KG1 (cell line): Measurements from ENCODE around the gene SEC22A.
"Not testable (repeated sequence)": the region's sequence is repeated elsewhere in the genome, so short reads cannot be mapped to it uniquely, and the experiment has no call there.

Source experiments
- DNase-seq: peaks from one replicate; lab custom pipeline; 2025; lab: John Stamatoyannopoulos, UW

SEC22A gene

DNA sequence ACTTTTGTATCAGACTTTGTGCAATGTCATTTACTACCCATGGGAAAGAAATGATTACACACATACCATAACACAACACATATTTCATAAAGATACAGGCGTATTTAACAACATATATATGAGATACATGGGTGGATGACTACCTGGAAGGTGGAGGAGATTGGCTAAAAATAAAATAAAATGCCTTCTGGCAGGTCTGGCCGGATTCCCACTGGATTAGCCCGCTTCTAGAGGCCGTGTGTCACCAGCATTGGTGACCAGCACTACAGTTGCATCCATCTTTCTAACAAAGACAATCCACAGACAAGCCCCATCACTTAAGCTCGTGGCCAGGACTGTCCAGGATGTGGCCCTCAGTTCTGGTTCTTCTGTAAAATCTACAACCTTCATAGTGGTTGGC, 21.0 kb upstream of the SEC22A start:
- no peak for DNase-seq

GRCh38 chr3:123186695-123187094, 15.0 kb upstream of the SEC22A start:
- DNase-seq = no peak

GRCh38 chr3:123188058-123188457, 13.7 kb upstream of the SEC22A start:
- no peak for DNase-seq

- no peak for DNase-seq
Observed at GRCh38 chr3:123193448-123194101, 8.2 kb upstream of the SEC22A start.

- no peak for DNase-seq
Observed at GRCh38 chr3:123194552-123194951, 7.2 kb upstream of the SEC22A start.

- no peak for DNase-seq
Observed at GRCh38 chr3:123198372-123198771, 3.4 kb upstream of the SEC22A start.

- no peak for DNase-seq
Observed at GRCh38 chr3:123201223-123201556, 553 bp upstream of the SEC22A start.

- no peak for DNase-seq
Observed at GRCh38 chr3:123202451-123202850, 708 bp downstream of the SEC22A start.

DNA sequence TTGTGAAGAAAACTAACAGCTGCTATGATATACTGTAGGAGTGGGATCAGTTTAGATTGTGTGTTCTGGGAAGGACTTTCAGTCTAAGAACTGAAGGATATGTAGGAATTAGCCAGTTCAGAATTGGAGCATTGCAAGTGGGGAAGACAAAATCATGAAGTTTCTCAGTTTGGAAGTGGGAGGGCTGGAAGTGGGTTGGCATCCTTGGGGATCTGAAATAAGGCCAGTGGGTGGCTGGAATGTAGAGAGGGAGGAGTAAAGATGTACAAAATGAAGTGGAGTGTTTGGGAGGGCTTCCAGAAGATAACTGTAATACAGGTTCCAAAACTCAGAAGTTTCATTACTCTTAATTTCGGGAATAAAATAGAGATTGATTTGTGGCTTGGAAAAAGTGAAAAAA, 17.2 kb downstream of the SEC22A start:
- DNase-seq = no peak

GRCh38 chr3:123221369-123221768, 19.6 kb downstream of the SEC22A start:
- not testable (repeated sequence) for DNase-seq

DNA sequence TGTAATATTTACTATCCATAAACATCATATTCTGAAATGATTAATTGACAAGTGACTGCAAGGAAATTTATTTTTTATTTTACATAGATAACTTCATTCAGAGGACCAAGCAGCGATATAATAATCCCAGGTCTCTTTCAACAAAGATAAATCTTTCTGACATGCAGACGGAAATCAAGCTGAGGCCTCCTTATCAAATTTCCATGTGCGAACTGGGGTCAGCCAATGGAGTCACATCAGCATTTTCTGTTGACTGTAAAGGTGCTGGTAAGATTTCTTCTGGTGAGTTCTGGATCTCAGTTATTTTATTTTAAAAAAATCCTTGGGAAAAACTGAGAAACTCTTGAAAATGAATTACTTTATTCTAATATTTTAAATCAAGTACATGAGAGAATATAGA, 23.3 kb downstream of the SEC22A start:
- no peak for DNase-seq

- DNase-seq = no peak
Observed at GRCh38 chr3:123226549-123226948, 24.8 kb downstream of the SEC22A start.

DNA sequence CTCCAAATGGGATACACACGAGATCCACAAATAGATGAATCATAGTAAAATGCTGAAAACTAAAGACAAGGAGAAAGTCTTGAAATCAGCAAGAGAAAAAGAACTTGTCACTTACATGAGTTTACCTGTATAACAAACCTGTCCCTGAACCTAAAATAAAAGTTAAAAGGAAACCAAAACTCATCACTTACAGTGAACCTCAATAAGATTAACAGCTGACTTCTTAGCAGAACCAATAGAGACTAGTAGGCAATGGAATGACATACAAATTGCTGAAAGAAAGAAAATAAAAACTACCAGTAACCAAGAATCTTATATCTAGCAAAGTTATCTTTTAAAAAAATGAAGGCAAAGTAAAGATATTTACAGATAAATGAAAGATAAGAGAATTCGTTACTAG, 27.4 kb downstream of the SEC22A start:
- no peak for DNase-seq

DNA sequence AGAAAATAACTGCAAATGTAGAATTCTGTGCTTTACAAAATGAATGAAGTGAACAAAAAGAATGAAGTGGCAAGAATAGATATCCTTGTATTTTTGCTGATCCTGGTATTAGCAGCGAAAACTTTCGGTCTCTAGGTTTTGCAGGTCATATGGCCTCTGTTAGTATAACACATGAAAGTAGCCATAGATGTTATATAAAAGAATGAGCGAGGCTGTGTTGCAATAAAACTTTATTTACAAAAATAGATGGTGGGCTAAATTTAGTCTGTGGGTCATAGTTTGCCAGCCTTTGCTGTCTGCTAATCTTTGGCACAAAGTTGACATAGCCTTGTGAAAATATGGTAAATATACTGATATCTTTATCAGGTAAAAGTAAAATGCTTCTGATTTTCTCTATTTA, 35.2 kb downstream of the SEC22A start:
- no peak for DNase-seq

DNA sequence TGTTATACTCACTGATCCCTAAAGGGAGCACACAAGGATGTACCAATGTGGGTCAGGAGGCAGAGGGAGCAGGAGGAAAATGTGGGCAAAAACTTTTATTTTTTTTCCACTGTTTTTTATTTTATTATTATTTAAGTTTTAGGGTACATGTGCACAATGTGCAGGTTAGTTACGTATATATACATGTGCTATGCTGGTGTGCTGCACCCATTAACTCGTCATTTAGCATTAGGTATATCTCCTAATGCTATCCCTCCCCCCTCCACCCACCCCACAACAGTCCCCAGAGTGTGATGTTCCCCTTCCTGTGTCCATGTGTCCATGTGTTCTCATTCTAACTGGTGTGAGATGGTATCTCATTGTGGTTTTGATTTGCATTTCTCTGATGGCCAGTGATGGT, 37.4 kb downstream of the SEC22A start:
- DNase-seq = not testable (repeated sequence)

DNA sequence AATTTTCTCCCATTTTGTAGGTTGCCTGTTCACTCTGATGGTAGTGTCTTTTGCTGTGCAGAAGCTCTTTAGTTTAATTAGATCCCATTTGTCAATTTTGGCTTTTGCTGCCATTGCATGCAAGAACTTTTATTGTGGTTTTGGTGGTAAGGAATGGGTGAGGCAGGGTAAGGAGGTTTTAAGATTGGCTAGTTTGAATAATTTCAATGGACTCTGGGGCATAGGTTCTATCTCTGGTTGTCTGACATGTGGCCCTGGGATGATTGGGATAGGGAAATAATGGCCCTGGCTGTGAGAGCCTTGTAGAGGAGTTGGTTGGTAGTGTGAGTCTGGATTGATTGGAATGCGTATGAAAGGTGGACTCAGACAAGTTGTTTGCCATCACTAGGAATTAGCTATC, 38.0 kb downstream of the SEC22A start:
- no peak for DNase-seq

DNA sequence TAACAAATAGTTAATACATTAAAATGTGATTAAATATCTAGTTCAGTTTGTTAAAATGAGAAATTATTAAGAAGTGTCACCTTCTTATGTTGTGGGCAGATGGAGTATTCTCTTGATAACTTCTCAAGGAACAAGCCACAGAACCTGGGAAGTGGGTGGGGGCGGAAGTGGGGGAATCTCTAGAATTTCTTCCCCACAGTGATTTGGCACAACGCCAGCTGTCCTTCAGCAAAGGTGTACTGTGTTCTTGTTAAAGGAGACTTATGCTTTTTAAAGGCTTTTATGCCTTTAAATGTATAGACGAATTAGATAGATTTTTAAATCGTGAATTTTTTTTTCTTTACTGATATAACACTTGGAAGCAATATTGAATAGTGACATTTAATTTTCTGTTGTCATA, 42.4 kb downstream of the SEC22A start:
- no peak for DNase-seq

GRCh38 chr3:123246866-123247265, 45.1 kb downstream of the SEC22A start:
- no peak for DNase-seq

GRCh38 chr3:123256256-123256655, 54.5 kb downstream of the SEC22A start:
- no peak for DNase-seq

GRCh38 chr3:123258359-123258758, 56.6 kb downstream of the SEC22A start:
- no peak for DNase-seq

DNA sequence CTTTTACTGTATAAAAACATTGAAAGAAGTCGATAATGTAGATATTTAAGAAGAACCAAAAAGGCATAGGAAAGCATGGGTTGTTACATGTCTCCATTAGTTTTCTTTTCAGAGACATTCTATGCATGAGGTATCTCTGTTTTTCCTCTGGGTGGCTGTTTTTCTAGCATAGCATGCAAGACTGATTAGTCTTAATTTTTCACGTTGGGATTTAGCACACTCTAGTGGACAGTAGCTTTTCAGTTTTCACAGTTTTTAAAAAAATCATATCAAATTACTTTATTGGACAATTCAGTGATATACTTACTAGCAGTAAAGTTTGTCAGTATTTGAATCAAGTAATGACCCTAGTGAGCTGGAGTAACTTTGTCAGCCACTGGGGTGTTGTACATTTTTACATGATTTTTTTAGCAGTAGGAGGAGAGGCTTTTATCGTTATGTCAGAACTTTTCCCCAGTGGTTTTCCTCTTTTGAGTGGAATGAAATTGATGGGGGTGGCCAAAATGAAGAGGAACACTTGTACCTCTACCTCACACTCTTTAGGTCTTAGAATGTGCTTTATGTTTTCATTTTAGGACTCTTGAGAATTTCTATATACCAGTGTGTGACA, 57.2 kb downstream of the SEC22A start:
- no peak for DNase-seq

- DNase-seq = no peak
Observed at GRCh38 chr3:123261666-123262065, 59.9 kb downstream of the SEC22A start.

- DNase-seq = no peak
Observed at GRCh38 chr3:123262226-123262625, 60.5 kb downstream of the SEC22A start.

GRCh38 chr3:123262868-123263267, 61.1 kb downstream of the SEC22A start:
- no peak for DNase-seq
